IMR-90 (cell line): ENCODE data around the gene SLC38A4. TPM values are rescaled to one million over a fixed set of nuclear protein-coding genes. Genes with fewer than 3 reads are reported as not detected.

ENCODE experiments used
- ATAC-seq: fragments of 200-7000 bp; cut with Tn5 transposase; 2 replicates; pipeline ENCODE4 v1.9.1; 2020; ENCODE audit warnings: low read depth, mild to moderate bottlenecking, moderate library complexity
- BruUV-seq: library from RNA; stranded (reverse); fragments of 400-500 nt; replicated peaks from 2 replicates; lab custom pipeline; 2021; lab: Mats Ljungman, UMichigan
- CTCF ChIA-PET: fragments of 300-600 bp; formaldehyde crosslinking; extraction: SDS; loops from one replicate; lab custom pipeline; 2021; ENCODE audit warnings: antibody characterized with exemption; lab: Yijun Ruan, JAX
- POLR2A ChIA-PET: fragments of 300-600 bp; sonication (Branson Sonifier 250); formaldehyde crosslinking; loops from one replicate; lab custom pipeline; 2022; ENCODE audit warnings: antibody characterized with exemption; ENCODE audit not compliant: unreplicated experiment; lab: Charles Lee
- DNase-seq: peaks from one replicate; pipeline ENCODE4 v3.0.0; 2013
- H2AFZ ChIP-seq: replicated peaks from 2 replicates; pipeline ENCODE3; 2013; ENCODE audit warnings: low read length, mild to moderate bottlenecking; ENCODE audit not compliant: poor library complexity
- H2AK5ac ChIP-seq: 2 replicates; pipeline ENCODE4 v1.6.1; 2013; ENCODE audit warnings: low read depth, low read length, inconsistent platforms
- H2AK9ac ChIP-seq: replicated peaks from 2 replicates; pipeline ENCODE3; 2013; ENCODE audit warnings: mild to moderate bottlenecking, low read depth, low read length, moderate library complexity; ENCODE audit not compliant: poor library complexity
- H2BK120ac ChIP-seq: 2 replicates; pipeline ENCODE4 v1.6.1; 2013; ENCODE audit warnings: low read depth, low read length, inconsistent platforms
- H2BK15ac ChIP-seq: 3 replicates; pipeline ENCODE4 v1.6.1; 2013; ENCODE audit warnings: low read depth, low read length, inconsistent platforms
- H2BK20ac ChIP-seq: 2 replicates; pipeline ENCODE4 v1.6.1; 2013; ENCODE audit warnings: low read depth, mild to moderate bottlenecking, inconsistent platforms, low read length, moderate library complexity
- H2BK5ac ChIP-seq: 2 replicates; pipeline ENCODE4 v1.6.1; 2013; ENCODE audit warnings: mild to moderate bottlenecking, low read depth, low read length, inconsistent platforms; ENCODE audit not compliant: poor library complexity, severe bottlenecking
- H3K14ac ChIP-seq: replicated peaks from 2 replicates; pipeline ENCODE4 v1.6.1; 2013; ENCODE audit warnings: low read depth, low read length, inconsistent platforms
- H3K18ac ChIP-seq: 2 replicates; pipeline ENCODE4 v1.6.1; 2013; ENCODE audit warnings: low read depth, low read length, control low read depth
- H3K23ac ChIP-seq: 2 replicates; pipeline ENCODE4 v1.6.1; 2013; ENCODE audit warnings: low read depth, low read length, inconsistent platforms
- H3K27ac ChIP-seq: 2 replicates; pipeline ENCODE4 v1.5.1; 2013; ENCODE audit warnings: mild to moderate bottlenecking, control low read depth, low read length; ENCODE audit not compliant: insufficient read depth
- H3K27me3 ChIP-seq: 2 replicates; pipeline ENCODE4 v1.6.1; 2013; ENCODE audit warnings: low read length; ENCODE audit not compliant: control insufficient read depth, insufficient read depth
- H3K36me3 ChIP-seq: 2 replicates; pipeline ENCODE4 v1.6.1; 2013; ENCODE audit warnings: low read length, mixed read lengths; ENCODE audit not compliant: control insufficient read depth, insufficient read depth
- H3K4ac ChIP-seq: 2 replicates; pipeline ENCODE4 v1.6.1; 2013; ENCODE audit warnings: low read depth, low read length, inconsistent platforms
- H3K4me1 ChIP-seq: 2 replicates; pipeline ENCODE4 v1.6.1; 2013; ENCODE audit warnings: low read length, mixed read lengths; ENCODE audit not compliant: control insufficient read depth, insufficient read depth
- H3K4me2 ChIP-seq: 2 replicates; pipeline ENCODE4 v1.6.1; 2013; ENCODE audit warnings: low read depth, mild to moderate bottlenecking, control low read depth, low read length, moderate library complexity
- H3K4me3 ChIP-seq: 2 replicates; pipeline ENCODE4 v1.5.1; 2013; ENCODE audit warnings: low read depth, mild to moderate bottlenecking, control low read depth, low read length, moderate library complexity; ENCODE audit not compliant: insufficient read depth
- H3K56ac ChIP-seq: 2 replicates; pipeline ENCODE4 v1.6.1; 2013; ENCODE audit warnings: low read length, inconsistent platforms; ENCODE audit not compliant: insufficient read depth; ENCODE audit errors: extremely low read depth
- H3K79me1 ChIP-seq, 2 experiments: 2 replicates each; pipeline ENCODE4 v1.6.1; 2013; ENCODE audit warnings: low read length in 2 of 2, inconsistent platforms in 1 of 2, low read depth in 1 of 2
- H3K9ac ChIP-seq: 2 replicates; pipeline ENCODE4 v1.6.1; 2013; ENCODE audit warnings: low read depth, low read length, control low read depth
- H3K9me1 ChIP-seq: 2 replicates; pipeline ENCODE4 v1.6.1; 2013; ENCODE audit warnings: low read length, inconsistent platforms; ENCODE audit not compliant: insufficient read depth
- H3K9me3 ChIP-seq: 2 replicates; pipeline ENCODE4 v1.6.1; 2013; ENCODE audit warnings: low read length; ENCODE audit not compliant: control insufficient read depth, insufficient read depth
- H4K20me1 ChIP-seq: 2 replicates; pipeline ENCODE4 v1.6.1; 2013; ENCODE audit warnings: low read length, inconsistent platforms; ENCODE audit not compliant: insufficient read depth
- H4K5ac ChIP-seq: 2 replicates; pipeline ENCODE4 v1.6.1; 2013; ENCODE audit warnings: mild to moderate bottlenecking, low read depth, low read length, control low read depth
- H4K8ac ChIP-seq, 2 experiments: 2 replicates each; pipeline ENCODE4 v1.6.1; 2013; ENCODE audit warnings: low read depth in 2 of 2, low read length in 2 of 2, control low read depth in 1 of 2, inconsistent platforms in 1 of 2
- H4K91ac ChIP-seq: 2 replicates; pipeline ENCODE4 v1.6.1; 2013; ENCODE audit warnings: low read depth, low read length, inconsistent platforms; ENCODE audit not compliant: insufficient read depth
- BHLHE40 ChIP-seq: fragments of 150-350 bp; IDR thresholded peaks from 2 replicates; pipeline ENCODE4 v1.6.1; 2016; ENCODE audit warnings: mild to moderate bottlenecking, low read depth, low read length
- CEBPB ChIP-seq: IDR thresholded peaks from 2 replicates; pipeline ENCODE4 v1.6.1; 2012; ENCODE audit warnings: low read depth, low read length, improper control_type of control experiment
- CHD1 ChIP-seq: IDR thresholded peaks from 2 replicates; pipeline ENCODE4 v1.6.1; 2012; ENCODE audit warnings: low read depth, low read length, improper control_type of control experiment
- FOS ChIP-seq: fragments of 150-350 bp; IDR thresholded peaks from 2 replicates; pipeline ENCODE4 v1.6.1; 2016; ENCODE audit warnings: low read depth, low read length
- MAZ ChIP-seq: IDR thresholded peaks from 2 replicates; pipeline ENCODE4 v1.6.1; 2012; ENCODE audit warnings: low read depth, mild to moderate bottlenecking, low read length, improper control_type of control experiment, moderate library complexity, borderline replicate concordance
- RAD21 ChIP-seq: IDR thresholded peaks from 2 replicates; pipeline ENCODE4 v1.6.1; 2012; ENCODE audit warnings: low read length, improper control_type of control experiment
- RCOR1 ChIP-seq: IDR thresholded peaks from 2 replicates; pipeline ENCODE4 v1.6.1; 2012; ENCODE audit warnings: mild to moderate bottlenecking, low read length, improper control_type of control experiment; ENCODE audit not compliant: insufficient replicate concordance
- RFX5 ChIP-seq: IDR thresholded peaks from 2 replicates; pipeline ENCODE4 v1.8.0; 2012; ENCODE audit warnings: low read depth, mild to moderate bottlenecking, low read length, moderate library complexity
- SMC3 ChIP-seq: fragments of 150-350 bp; IDR thresholded peaks from 2 replicates; pipeline ENCODE4 v1.6.1; 2016; ENCODE audit warnings: low read depth, mild to moderate bottlenecking, antibody characterized with exemption, low read length, moderate library complexity
- USF2 ChIP-seq: fragments of 150-350 bp; IDR thresholded peaks from 2 replicates; pipeline ENCODE4 v1.6.1; 2017; ENCODE audit warnings: mild to moderate bottlenecking, antibody characterized with exemption, low read length, low read depth
- WGBS, 2 experiments: methylation state at CpG; one replicate each; pipeline versions ENCODE4 v1.1.5 to v1.1.7; 2013; ENCODE audit warnings: missing lambda C conversion rate in 2 of 2; ENCODE audit not compliant: insufficient read length in 1 of 2; ENCODE audit errors: extremely low coverage in 2 of 2; 5-methylcytosine and 5-hydroxymethylcytosine counted together
- dilution Hi-C: fragments of 300-500 bp; cut with HindIII; formaldehyde crosslinking; loops from one replicate; pipeline ENCODE4 v1.14.3; 2018; ENCODE audit warnings: low sequenced_read_pairs; ENCODE audit not compliant: unreplicated experiment
- in situ Hi-C: fragments of 300-500 bp; cut with MboI; formaldehyde crosslinking; loops from 3 replicates; pipeline ENCODE4 v1.14.3; 2019; ENCODE audit warnings: low sequenced_read_pairs, inconsistent platforms, mixed read lengths
- intact Hi-C: fragments of 100-400 bp; cut with micrococcal nuclease; formaldehyde crosslinking; loops from 2 replicates; pipeline ENCODE4 v1.10.0; 2022
- polyA plus RNA-seq, 3 experiments: library from polyadenylated mRNA; depleted of rRNA; stranded (reverse); fragments of >200 nt; gene quantifications; 2 replicates each; pipeline ENCODE4 v1.2.3, GENCODE V29; 2012; ENCODE audit warnings: low replicate concordance in 1 of 3
- total RNA-seq: library from RNA; depleted of rRNA; stranded (reverse); fragments of >200 nt; gene quantifications from 2 replicates; pipeline ENCODE4 v1.2.3, GENCODE V29; 2012
- TF ChIP-seq, protein P1 (sequence below): fragments of 150-350 bp; IDR thresholded peaks from 2 replicates; pipeline ENCODE4 v1.6.1; 2016; ENCODE audit warnings: low read depth, mild to moderate bottlenecking, low read length, moderate library complexity, borderline replicate concordance

SLC38A4 gene
- total and polyA plus RNA-seq, 2 of the 4 experiments (the other 2 are of a cell fraction), result 2.3 to 2.7 TPM

GRCh38 chr12:46775796-46776195, 50.0 kb downstream of the SLC38A4 start:
- no peaks in the 10 kb centered on the region; a peak in 1 of 4 replicates for H3K79me1 ChIP-seq
- intact Hi-C loops (no loop called here), in situ Hi-C loops (no loop called here), dilution Hi-C loops (no loop called here)
- H3K23ac ChIP-seq, result no peak overlapping the region
- no peaks in the 10 kb centered on the region for H3K27me3 ChIP-seq
- no peak overlapping the region for H3K18ac ChIP-seq
- WGBS, 2 experiments, result no CpG with 5 or more reads among the region's 3 CpGs
- H3K4ac ChIP-seq, result no peak overlapping the region
- BruUV-seq, result no TSS peak
- ATAC-seq, result no peak
- H3K4me3 ChIP-seq, result no peak overlapping the region
- no peak overlapping the region for H2BK5ac ChIP-seq
- H4K5ac ChIP-seq, result no peak overlapping the region
- ChIA-PET POLR2A (no interaction called here), CTCF (no interaction called here)
- H3K56ac ChIP-seq, result no peak overlapping the region
- no peak overlapping the region for H2AK5ac ChIP-seq
- no peak overlapping the region for H2BK120ac ChIP-seq
- H3K4me2 ChIP-seq, result no peak overlapping the region
- no peak overlapping the region for H3K9ac ChIP-seq
- H3K4me1 ChIP-seq, result peaks cover 15% of the 10 kb centered on the region
- no peak overlapping the region for H2AFZ ChIP-seq
- no peak overlapping the region for H2BK20ac ChIP-seq
- no peak for TF ChIP-seq RFX5
- TF ChIP-seq USF2, result no peak
- TF ChIP-seq RAD21, result no peak
- no peak for TF ChIP-seq RCOR1
- no peak for TF ChIP-seq MAZ
- TF ChIP-seq, protein P1, sequence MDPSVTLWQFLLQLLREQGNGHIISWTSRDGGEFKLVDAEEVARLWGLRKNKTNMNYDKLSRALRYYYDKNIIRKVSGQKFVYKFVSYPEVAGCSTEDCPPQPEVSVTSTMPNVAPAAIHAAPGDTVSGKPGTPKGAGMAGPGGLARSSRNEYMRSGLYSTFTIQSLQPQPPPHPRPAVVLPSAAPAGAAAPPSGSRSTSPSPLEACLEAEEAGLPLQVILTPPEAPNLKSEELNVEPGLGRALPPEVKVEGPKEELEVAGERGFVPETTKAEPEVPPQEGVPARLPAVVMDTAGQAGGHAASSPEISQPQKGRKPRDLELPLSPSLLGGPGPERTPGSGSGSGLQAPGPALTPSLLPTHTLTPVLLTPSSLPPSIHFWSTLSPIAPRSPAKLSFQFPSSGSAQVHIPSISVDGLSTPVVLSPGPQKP, result no peak
- TF ChIP-seq BHLHE40, result no peak
- no peak for TF ChIP-seq CEBPB
- TF ChIP-seq SMC3, result no peak
- TF ChIP-seq FOS, result no peak
- no peak for TF ChIP-seq CHD1
- no peak overlapping the region for H2BK15ac ChIP-seq
- no peak overlapping the region for H4K91ac ChIP-seq
- H3K9me3 ChIP-seq, result no peaks in the 10 kb centered on the region
- peaks cover 12% of the 10 kb centered on the region for H3K9me1 ChIP-seq
- H4K8ac ChIP-seq, result no peak overlapping the region
- no peak overlapping the region for H3K14ac ChIP-seq
- no peaks in the 10 kb centered on the region for H3K36me3 ChIP-seq
- H3K27ac ChIP-seq, result no peak overlapping the region
- DNase-seq, result no peak
- no peaks in the 10 kb centered on the region for H4K20me1 ChIP-seq
- no peak overlapping the region for H2AK9ac ChIP-seq
